ENCODE results near the gene CREB3L1.
A peak's percentile ranks its signal among the peaks of the same experiment; 100 is the strongest.
"Not testable (repeated sequence)": the region's sequence is repeated elsewhere in the genome, so short reads cannot be mapped to it uniquely, and the experiment has no call there.

CREB3L1 gene

DNA sequence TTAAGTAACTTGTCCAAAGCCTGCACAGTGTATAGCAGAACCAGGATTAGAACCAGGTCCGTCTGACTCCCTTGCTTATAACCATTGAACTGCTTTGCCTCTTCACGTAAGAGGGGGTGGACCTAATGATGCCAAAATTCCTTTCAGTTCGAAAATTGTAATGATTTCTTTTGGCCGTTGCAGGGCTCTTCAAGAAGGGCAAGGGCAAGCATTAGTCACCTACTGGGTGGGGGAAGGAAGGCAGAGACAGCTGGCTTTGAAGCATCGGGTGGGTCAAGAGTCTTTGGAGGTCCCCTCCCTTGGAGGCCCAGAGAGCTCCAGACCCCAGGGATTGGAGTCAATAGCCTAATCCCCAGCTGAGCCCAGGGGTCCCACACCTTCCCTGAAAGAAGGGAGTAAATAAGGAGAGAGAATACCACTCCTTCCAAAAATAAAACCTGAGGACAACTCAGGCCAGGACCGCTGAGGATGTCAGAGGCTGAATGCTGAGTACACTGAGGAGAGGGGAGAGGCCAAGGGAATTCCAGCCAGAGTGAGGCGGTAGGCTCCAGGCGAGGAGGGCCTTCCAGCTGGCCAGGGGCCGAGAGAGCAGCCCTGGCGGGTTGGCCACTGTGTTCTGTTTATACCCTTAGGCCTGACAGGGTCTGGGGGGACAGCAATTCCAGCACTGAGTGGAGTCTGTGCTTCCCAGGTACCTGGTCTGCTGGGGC is 14.1 kb downstream of the CREB3L1 start:
- H3K27ac ChIP-seq = peak overlapping the region in 17 of 21 experiments; percentile 18 to 87 (median 71)
- H3K4me3 ChIP-seq = no peak overlapping the region

DNA sequence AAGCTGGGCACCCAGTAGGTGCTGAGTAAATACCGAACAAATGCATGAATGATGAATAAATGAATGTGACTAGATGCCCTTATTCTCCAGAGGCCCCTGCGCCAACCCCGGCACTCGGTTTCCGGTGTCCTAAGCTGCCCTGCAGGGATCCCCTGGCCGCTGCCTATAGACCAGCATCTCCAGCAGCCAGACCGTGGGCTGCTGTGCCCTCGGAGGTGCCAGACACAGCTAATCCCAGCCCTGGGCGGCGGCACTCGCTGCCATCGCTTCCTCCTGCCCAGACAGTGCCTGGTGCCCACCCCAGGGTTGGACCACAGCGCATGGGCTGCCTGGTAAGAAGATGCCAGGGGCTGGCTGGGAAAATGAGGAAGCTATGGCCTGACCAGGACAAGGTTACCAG is 15.6 kb downstream of the CREB3L1 start:
- Histone ChIP-seq H3K27ac (peak overlapping the region in 17 of 21 experiments; percentile 37 to 87 (median 61)), H3K4me3 (no peak overlapping the region)

DNA sequence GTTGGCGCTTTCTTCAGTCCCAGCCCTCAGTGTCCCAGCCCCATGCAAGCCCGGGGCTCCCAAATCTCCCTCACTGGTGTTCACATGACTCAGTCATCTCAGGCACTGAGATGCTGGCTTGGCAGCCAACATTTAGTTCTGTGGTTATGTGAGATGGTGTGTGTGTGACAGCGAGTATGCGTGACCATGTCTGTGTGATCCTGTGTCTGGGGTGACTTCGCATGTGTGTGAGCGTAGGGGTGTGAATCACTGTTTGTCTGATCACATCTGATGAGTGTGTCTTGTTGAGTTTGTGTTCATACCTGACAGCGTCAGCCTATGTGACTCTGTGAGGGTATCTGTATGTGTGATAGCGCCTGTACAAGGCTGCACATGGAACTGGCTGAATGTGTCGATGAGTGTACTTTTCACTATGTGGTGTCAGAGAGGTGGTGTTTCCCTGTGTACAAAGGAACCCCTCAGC is 16.2 kb downstream of the CREB3L1 start:
- H3K27ac ChIP-seq = peak overlapping the region in 18 of 21 experiments; percentile 47 to 88 (median 72)
- no peak overlapping the region for H3K4me3 ChIP-seq

DNA sequence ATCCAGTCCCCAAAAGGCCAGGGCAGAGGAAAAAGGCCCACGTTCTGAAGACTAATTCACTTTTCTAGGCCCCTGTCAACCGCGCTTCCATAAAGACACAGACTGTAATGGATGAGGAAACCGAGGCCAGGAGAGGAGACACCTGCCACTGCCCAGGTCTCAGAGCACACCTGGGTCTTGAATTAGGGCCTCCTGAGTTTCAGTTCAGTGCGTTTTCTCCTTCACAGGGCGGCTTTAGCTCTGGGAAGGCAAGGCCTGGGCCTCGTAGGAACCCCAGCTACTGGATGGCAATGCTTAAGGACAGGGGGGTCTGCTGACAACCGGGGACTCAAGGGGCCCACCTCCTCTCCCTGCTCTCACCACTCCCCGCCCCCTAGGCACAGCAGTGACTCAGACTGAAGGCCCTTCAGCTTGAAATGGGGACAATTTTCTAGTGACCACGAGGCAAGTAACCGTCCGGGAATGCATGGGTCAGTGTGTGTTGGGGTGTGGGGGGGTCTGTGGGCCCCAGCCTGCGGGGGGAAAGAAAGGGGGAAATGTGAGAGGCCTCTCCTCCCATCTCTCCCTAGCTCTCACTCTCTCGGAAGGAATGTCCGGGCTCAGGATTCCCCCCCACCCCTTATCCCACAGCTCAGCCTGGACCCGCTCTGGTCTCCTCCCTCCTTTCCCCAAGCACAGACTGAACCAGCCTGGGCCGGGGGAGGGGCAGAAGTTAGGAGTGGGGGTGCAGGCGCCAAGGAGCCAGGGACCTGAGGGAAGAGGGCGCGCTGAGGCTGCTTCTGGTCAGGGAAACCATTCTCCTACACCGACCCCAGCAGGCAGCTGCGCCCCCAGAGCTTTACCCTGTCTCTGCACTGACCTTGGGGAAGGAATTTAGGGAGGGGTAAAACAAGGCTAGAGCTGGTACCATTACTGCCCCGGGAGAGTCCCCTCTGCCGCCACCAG is 17.2 kb downstream of the CREB3L1 start:
- peak overlapping the region in 19 of 21 experiments; percentile 47 to 88 (median 69) for H3K27ac ChIP-seq
- H3K4me3 ChIP-seq = peak overlapping the region; percentile 28 to 47 (median 35)

DNA sequence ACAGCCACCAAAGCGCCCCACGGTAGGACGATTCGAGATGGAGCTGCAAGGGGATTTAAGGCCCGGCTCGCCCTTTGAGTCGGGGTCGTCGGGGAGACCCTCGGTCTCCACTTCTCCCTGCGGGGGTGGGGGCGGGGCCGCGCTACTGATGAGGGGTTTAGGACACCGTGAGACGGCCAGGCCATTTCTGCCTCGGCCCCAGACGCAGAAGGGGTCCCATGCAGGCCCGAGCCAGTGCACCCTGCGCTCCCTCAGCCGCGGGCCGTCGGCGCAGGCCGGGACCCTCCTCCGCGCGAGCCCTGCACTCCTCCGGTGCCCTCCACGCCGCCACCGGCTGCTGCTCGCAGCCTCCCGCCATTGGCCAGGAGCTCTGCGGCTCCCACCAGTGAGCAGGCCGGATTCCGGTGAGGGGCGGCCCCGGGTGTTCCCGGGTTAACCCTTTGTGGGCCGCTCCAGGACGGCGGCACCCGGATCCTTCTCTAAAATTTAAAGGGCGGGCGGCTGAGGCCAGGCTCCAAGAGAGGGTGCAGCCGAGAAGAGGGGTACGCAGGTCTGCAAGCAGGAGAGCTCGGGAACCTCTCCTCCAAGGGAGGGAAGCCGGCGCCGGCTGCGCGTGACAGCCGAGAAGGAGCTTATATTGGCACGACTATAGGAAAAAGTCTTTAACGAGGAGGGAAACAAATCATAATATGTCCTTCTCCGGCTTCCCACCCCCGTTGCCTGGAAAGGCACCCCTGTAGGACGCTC is 18.0 kb downstream of the CREB3L1 start:
- Histone ChIP-seq H3K27ac (peak overlapping the region in 18 of 21 experiments; percentile 4 to 86 (median 57)), H3K4me3 (peak overlapping the region; percentile 28 to 47 (median 35))

DNA sequence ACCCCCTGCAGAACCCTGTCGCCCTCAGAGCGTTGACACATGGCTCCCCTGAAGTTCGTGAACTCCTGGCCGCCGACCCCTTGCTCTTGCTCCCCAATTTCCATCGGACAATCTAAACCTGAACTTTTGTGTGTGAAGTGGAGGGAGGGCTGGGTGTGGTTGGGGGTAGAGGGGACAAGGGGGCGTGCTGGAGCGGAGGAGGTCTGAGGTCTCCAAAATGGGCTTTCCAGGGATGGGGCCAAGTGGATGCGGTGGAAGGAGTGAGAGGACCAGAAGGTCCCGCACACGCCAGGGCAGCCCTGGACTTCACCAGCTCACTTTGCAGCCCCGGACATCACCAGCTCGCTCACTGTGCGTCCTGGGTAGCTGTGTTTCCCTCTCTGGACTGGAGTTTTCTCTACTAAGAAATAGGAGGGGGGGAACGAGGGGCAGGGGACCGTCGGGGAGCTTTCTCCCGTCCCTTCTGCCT is 18.6 kb downstream of the CREB3L1 start:
- Histone ChIP-seq H3K27ac (peak overlapping the region in 17 of 21 experiments; percentile 2 to 86 (median 43)), H3K4me3 (peak overlapping the region; percentile 28 to 47 (median 35))

DNA sequence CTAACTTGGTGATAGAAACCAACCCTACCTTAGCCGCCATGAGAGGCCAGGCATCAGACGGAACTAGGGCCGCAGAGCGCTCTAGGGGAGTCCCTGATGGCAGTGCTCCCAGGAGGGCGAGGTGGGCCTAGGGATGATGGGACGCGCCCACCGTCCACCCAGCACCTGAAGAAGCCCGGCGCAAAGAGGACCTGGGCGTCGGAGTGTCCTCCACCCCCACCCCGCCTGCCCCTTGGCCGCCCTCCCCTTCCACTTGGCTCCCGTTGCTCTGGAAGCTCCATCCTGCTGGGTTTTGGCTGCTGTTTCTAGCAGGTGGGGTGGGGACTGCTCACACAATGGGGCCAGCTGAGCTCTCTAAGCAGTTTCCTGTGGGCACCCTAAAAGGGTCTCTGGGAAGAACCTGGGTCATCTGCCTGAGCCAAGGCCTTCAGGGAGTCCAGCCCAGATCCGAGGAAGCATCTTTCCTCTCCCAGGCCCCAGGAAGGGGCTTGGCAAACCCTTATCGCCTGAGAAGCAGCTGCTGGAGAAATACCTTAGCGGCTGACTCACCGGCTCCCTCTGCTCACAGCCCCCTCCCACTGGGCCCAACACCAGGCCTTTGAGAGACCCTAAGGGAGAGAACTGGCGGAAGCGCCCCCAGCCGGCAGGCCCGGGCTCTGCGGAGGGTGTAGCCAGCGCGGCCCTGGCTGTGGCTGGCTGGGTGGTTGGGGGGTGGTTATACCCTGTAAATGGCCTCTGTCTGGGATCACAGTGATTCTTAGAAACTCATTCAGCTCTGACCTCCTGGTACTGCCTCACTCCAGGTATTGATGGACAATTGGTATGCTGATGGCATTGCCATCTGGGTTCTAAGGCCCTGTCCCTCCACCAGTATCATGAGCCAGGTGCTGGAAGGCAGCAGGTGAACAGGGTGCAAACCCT is 19.3 kb downstream of the CREB3L1 start:
- Histone ChIP-seq H3K27ac (peak overlapping the region in 14 of 21 experiments; percentile 2 to 86 (median 46)), H3K4me3 (peak overlapping the region in 3 of 7 experiments; percentile 35 to 47 (median 37))

DNA sequence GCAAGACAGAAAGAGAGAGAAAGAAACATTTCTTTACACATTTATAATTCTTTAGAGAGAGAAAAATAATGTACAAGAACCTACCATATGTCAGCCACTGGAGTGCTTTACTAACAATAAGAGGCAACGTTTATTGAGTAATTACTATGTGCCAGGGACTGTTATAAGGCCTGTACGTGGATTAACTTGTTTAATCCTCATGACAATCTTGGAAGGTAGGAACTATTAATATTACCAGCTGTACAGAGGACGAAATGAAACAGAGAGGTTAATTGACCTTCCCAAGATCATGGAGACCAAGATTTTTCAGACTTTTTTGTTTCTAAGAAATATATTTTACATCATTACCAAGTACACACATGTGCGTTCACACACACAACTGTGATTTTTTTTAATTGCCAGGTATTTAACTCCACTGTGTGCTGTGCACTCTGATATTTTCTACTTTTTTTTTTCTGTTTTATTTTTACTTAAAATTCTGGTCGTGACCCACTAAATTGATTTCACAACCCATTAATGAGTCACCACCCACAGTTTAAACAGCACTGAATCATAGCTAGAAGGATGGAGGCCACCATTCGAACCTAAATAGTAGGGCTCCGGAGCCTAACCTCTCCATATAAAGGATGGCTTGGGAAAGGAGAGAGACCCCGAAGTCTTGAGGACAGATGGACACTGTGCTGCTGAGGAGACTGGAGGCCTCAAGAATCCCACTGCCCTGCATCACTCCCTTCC is 21.4 kb downstream of the CREB3L1 start:
- H3K27ac ChIP-seq = peak overlapping the region in 2 of 21 experiments; percentile 12 to 61

DNA sequence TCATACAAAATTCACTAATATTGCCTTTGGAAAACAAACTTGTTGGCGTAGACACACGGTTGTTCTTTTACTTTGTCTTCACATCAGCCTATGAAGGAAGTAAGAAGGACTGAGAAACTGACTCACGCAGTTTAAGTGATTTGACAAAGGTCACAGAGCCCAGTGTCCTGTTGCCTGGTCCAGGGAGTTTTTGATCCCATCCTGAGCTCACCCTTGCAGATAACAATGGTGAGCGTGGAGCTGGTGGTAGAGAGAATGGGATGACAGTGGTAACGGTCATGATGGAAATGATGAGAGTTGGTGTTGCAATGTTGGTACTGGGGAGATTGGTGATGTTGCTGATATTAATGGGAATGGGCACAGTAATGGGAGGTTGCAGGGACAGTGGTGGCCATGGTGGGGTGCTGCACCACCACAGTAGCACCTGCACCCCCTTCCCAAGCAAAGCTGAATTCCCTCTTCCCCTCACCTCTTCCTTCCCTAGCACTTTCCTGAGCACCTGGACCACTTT is 22.0 kb downstream of the CREB3L1 start:
- Histone ChIP-seq H3K27ac (peak overlapping the region in 1 of 21 experiments; percentile 61), H3K4me3 (no peak overlapping the region)

More for the DNA sequence above, 21.4 kb downstream of the CREB3L1 start:
- H3K4me3 ChIP-seq = no peak overlapping the region

DNA sequence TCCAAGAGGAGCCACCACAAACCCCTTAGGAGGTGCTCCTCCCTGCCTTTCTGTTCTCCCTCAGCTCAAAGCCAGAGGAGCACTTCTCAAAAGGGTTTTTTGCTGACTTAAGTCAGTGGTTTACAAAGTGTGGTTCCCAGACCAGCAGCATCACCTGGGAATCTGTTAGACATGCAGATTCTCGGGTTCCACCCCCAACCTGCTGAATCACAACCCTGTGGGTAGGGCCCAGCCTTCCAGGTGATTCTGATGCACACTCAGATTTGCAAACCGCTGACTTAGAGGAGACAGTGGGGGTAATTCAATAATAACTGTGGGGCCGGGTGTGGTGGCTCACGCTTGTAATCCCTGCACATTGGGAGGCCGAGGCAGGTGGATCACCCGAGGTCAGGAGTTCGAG is 22.8 kb downstream of the CREB3L1 start:
- peak overlapping the region in 1 of 21 experiments; percentile 61 for H3K27ac ChIP-seq
- no peak overlapping the region for H3K4me3 ChIP-seq

DNA sequence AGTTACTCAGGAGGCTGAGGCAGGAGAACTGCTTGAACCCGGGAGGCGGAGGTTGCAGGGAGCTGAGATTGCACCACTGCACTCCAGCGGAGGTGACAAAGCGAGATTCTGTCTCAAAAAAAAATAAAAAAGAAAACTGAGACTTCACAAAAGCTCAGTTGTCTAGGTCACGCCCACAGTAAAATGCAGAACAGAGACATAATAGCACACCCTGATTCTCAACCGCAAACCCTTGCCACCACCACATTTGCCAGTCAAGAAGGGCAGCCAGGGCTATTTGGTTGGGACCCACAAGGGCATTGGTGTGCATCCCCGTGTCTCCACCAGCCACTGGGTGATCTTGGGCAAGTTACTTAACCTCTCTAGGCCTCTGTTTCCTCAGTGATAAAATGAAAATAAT is 25.4 kb downstream of the CREB3L1 start:
- Histone ChIP-seq H3K27ac (no peak overlapping the region), H3K4me3 (no peak overlapping the region)

DNA sequence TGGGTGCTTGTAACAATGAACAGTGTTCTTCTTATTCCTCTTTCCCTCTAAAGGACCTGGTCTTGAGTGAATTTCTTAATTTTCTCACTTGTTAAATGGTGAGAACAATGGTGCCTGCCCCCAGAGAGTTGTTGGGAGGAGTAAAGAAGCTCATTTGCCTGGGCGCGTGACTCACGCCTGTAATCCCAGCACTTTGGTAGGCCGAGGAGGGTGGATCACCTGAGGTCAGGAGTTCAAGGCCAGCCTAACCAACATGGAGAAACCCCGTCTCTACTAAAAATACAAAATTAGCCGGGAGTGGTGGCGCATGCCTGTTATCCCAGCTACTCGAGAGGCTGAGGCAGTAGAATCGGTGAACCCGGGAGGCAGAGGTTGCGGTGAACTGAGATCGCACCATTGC is 26.6 kb downstream of the CREB3L1 start:
- H3K4me3 ChIP-seq, H3K27ac ChIP-seq: not testable (repeated sequence)

DNA sequence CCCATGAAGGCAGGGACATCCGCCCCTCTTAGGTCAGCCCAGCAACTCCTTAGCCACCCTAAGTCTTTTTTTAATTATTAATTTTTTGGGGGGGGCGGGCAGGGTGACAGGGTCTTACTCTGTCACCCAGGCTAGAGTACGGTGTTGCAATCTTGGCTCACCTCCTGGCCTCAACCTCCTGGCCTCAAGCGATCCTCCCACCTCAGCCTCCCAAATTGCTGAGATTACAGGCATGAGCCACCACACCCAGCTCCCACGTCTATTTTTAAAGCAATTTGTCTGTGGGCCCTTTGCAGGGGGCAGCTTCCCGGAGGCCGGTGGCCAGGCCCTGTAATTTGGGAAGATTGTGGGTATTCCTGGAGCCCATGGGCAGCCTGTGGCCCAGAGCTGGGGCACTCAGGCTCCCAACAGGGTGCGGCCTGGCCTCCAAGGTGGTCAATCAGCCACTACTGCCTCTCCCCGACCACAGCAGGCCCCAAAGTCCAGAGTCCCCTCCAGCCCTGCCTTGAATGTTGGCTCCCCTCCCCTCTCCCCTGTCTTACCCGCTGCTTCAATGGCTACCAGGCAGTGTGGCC is 27.2 kb downstream of the CREB3L1 start:
- no peak overlapping the region for H3K4me3 ChIP-seq

DNA sequence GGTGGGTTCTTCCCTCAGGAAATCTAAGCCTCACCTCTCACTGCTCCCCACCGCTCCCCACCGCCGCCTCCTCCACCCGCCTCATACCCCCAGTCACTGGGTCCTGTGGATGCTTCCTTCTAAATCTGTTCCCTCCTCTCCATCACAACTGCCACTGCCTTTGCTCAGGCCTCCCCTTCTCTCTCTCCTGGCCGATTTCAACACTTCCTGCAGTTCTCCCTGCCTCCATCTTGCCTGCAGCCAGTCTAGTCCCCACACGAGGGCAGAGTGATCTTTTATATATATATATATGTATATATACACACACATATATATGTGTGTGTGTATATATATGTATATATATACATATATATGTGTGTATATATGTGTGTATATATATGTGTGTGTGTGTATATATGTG is 27.8 kb downstream of the CREB3L1 start:
- no peak overlapping the region for H3K27ac ChIP-seq
- H3K4me3 ChIP-seq = no peak overlapping the region

More for the DNA sequence above, 27.2 kb downstream of the CREB3L1 start:
- no peak overlapping the region for H3K27ac ChIP-seq

DNA sequence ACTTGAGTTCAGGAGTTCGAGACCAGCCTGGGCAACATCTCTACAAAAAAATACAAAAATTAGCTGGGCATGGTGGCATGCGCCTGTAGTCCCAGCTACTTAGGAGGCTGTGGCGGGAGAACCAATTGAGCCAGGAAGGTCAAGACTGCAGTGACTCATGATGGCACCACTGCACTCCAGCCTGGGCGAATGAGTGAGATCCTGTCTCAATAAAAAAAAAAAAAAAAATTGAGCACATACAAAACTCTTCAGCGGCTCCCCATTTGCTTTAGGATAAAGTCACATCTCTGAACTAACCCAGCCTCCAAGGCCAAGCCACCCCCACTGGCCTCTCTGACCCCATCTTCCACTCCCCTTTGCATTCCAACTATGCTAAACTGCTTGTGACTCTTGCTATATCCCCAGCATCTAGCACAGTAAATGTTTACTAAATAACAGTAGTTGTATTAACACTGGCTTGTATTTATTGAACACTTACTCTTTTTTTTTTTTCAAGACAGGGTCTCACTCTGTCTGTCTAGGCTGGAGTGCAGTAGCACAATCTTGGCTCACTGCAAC is 28.9 kb downstream of the CREB3L1 start:
- H3K27ac ChIP-seq = no peak overlapping the region

DNA sequence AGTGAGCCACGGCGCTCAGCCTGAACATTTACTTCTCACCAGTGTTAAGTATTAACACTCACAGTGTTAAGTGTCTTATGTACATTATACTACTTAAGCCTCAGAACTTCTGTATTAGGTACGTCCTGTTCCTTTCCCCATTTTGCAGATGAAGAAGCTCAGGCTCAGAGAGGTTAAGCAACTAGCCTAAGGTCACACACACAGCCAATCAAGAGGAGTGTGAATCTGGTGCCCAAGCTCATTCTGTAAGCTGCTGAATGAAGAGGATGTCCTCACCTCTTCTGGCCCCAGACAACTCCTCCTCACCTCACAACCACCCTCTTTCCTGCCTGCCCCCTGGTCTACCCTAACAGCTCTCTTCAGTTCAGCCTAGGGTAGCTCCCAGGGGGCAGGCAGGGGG is 29.9 kb downstream of the CREB3L1 start:
- Histone ChIP-seq H3K27ac (no peak overlapping the region), H3K4me3 (no peak overlapping the region)

More for the DNA sequence above, 28.9 kb downstream of the CREB3L1 start:
- no peak overlapping the region for H3K4me3 ChIP-seq

DNA sequence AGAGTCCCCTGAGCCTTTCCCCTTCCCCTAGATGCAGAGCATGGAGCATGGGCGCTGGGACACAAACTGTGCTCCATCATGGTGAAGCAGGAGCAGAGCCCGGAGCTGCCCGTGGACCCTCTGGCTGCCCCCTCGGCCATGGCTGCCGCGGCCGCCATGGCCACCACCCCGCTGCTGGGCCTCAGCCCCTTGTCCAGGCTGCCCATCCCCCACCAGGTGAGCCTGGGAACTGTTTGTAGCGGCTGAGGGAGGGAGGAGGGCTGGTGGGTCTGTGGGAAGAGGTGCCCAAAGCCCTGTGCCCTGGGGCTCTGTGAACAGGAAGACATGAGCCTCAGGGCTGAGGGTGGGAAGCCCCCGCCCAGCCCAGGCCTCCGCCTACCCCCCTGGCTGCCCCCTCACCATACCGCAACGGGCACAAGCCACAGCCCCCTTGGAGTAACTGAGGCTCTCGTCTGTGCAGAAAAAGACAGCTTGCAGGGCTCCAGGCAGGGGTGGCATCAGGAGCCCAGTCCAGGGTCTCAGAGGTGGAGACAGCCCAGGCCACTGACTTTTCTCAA is 30.4 kb downstream of the CREB3L1 start:
- no peak overlapping the region for H3K4me3 ChIP-seq
- no peak overlapping the region for H3K27ac ChIP-seq

All from skin epidermis (tissue), 12 donors.